Right lobe of liver (tissue), 4 donors: ENCODE results near the gene ALPP.

Experiments
- POLR2A ChIP-seq: fragments of 450-650 bp; IDR thresholded peaks from one replicate; pipeline ENCODE4 v1.6.1; 2017; ENCODE audit warnings: antibody characterized with exemption, mild to moderate bottlenecking
- TF ChIP-seq, protein P1 (sequence below), 4 donors: fragments of 200-600 bp in 3 of 4; fragments of 450-650 bp in 1 of 4; IDR thresholded peaks; one replicate each; pipeline versions ENCODE4 v1.5.1 to v1.8.0; 2016 to 2022; ENCODE audit warnings: antibody characterized with exemption in 4 of 4, mild to moderate bottlenecking in 2 of 4
- donor health status: DM: no; HTN: no; CAD: no.
- donor health status: DM: no; HTN: no; CAD: no.
- donor health status: DM: no; HTN: yes; CAD: no.

DNA sequence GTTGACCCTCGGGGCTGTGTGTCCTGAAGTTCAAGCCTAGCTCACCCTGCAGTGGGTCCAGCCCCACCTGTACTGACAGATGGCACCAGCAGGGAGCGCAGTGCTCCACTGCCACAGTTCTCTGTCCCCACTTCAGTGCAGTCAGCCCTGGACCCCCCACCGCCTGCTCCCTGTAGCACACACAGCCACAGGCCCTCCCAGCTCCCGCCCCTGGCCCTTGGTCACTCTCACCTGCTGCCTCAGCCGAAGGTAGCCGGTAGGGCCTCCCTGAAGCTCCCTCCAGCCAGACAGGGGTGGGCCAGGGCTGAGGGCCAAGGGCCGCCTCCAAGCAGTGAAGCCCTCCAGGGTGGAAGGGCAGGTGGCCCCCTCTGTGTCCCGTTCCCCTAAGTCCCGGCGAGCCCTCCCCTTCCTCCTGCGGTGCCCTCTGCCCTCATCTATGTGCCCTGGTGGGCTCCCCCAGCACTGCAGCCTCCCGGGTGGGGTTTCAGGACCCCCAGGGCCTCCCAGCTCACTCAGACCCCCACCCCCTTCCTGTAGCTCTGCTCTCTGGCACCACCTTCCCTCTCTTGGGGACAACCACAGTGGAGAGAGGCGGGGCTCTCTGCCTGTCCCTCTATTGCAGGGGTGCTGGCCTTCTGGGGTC, 10.8 kb upstream of the ALPP start:
- TF ChIP-seq, protein P1, sequence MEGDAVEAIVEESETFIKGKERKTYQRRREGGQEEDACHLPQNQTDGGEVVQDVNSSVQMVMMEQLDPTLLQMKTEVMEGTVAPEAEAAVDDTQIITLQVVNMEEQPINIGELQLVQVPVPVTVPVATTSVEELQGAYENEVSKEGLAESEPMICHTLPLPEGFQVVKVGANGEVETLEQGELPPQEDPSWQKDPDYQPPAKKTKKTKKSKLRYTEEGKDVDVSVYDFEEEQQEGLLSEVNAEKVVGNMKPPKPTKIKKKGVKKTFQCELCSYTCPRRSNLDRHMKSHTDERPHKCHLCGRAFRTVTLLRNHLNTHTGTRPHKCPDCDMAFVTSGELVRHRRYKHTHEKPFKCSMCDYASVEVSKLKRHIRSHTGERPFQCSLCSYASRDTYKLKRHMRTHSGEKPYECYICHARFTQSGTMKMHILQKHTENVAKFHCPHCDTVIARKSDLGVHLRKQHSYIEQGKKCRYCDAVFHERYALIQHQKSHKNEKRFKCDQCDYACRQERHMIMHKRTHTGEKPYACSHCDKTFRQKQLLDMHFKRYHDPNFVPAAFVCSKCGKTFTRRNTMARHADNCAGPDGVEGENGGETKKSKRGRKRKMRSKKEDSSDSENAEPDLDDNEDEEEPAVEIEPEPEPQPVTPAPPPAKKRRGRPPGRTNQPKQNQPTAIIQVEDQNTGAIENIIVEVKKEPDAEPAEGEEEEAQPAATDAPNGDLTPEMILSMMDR (IDR thresholded peaks at IDR 0.05) = peak in 1 of 4 donors; percentile 16
- TF ChIP-seq POLR2A = no peak
